ENCODE measurements around the gene STC2. TPM values are rescaled to one million over a fixed set of nuclear protein-coding genes. Genes with fewer than 3 reads are reported as not detected.

The STC2 gene
- total and polyA plus RNA-seq, 2 of the 8 experiments (the other 6 are each of a cell fraction or from before 2014, with no cell fraction given), result 26.4 to 53.1 TPM

DNA sequence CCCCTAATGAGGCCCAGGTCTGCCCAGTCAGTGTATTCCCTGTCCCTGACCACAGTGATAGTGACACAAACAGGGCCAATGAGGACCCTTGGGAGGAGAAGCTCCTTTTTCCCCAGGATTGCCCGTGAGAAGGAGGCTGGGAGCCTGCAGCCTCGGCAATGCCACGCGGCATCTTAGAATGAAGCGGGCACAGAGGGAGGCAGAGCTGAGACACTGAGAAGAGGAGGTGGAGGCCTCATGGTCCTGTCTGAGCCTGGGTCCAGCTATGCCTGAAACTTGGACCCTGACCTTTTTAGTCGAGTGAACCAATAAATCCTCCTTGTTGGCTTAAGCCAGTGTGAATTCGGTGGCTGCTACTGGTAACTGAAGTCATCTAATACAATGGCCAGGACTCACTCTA is 28.4 kb downstream of the STC2 start:
- peaks cover 15 to 35% (median 23%) of the 10 kb centered on the region in 4 experiments for H3K4me1 ChIP-seq (replicated peaks in 1 of 4; ENCODE audit: control insufficient read depth in 3 of 4, insufficient read depth in 4 of 4, low read length in 3 of 4)
- H3K56ac ChIP-seq (replicated peaks; ENCODE audit: insufficient read length, low read depth, low read length), result no peak overlapping the region
- CTCF ChIA-PET (ENCODE audit: partially characterized antibody), result interaction anchor here (1.0 to 11.1 kb wide), 6 partner anchors 21 to 322 kb away, joined by 3 to 184 read pairs (median 4); partner anchors contain the start of gene STC2
- no peaks in the 10 kb centered on the region for H3K23me2 ChIP-seq (ENCODE audit: low read depth, low read length)
- H3K27ac ChIP-seq (ENCODE audit: low read depth, low read length), result no peak overlapping the region
- H2BK5ac ChIP-seq (ENCODE audit: low read depth, low read length), result no peak overlapping the region
- no peak overlapping the region for H3K9ac ChIP-seq (replicated peaks in 1 of 4; ENCODE audit: extremely low read depth in 1 of 4, low read depth in 3 of 4, low read length in 3 of 4)
- POLR2A ChIA-PET (ENCODE audit: partially characterized antibody), result interaction anchor here (11.0 to 25.8 kb wide), 2 partner anchors 16 to 28 kb away, joined by 300 to 536 read pairs; partner anchors contain the start of gene STC2
- H3K4ac ChIP-seq (replicated peaks; ENCODE audit: insufficient read length, low read depth, low read length), result no peak overlapping the region
- no peaks in the 10 kb centered on the region for H3K79me2 ChIP-seq (ENCODE audit: control insufficient read depth in 1 of 2, insufficient read depth in 2 of 2, low read length in 2 of 2)
- 82% methylated on average over 7 of the region's 7 CpGs; no CpG with 5 or more reads in 1 of the 2 experiments for WGBS, 2 experiments (ENCODE audit: extremely low coverage in 1 of 2, insufficient coverage in 1 of 2, insufficient read length in 1 of 2, insufficient replicate concordance in 2 of 2, low coverage in 1 of 2, low lambda C conversion rate in 2 of 2, missing lambda C conversion rate in 1 of 2)
- no peak overlapping the region for H3K4me2 ChIP-seq (ENCODE audit: insufficient read depth in 1 of 2, low read depth in 2 of 2, low read length in 2 of 2)
- H4K91ac ChIP-seq (replicated peaks; ENCODE audit: insufficient read length, low read length), result peak overlapping the region; percentile 1
- no peak overlapping the region for H2AFZ ChIP-seq (ENCODE audit: low read length)
- no peaks in the 10 kb centered on the region for H4K20me1 ChIP-seq (replicated peaks in 1 of 2; ENCODE audit: control insufficient read depth in 1 of 2, insufficient read depth in 2 of 2, low read length in 2 of 2)
- no peaks in the 10 kb centered on the region for H3K9me3 ChIP-seq (ENCODE audit: insufficient read depth in 2 of 2, low read depth in 1 of 2, low read length in 1 of 2)
- peak overlapping the region; percentile 67; the same call in 1 of the 2 replicates for H2BK15ac ChIP-seq (ENCODE audit: low read length)
- no peak for FAIRE-seq
- H3K23ac ChIP-seq (ENCODE audit: insufficient read length), result no peak overlapping the region
- no peak overlapping the region for H2BK20ac ChIP-seq (ENCODE audit: low read length)
- H3K36me3 ChIP-seq (ENCODE audit: control insufficient read depth in 2 of 4, insufficient read depth in 4 of 4, low read length in 3 of 4), result no peaks in the 10 kb centered on the region
- H4K5ac ChIP-seq (ENCODE audit: insufficient read length, low read depth, low read length), result no peak overlapping the region
- H2BK12ac ChIP-seq (ENCODE audit: low read depth, low read length), result no peak overlapping the region
- H3K79me1 ChIP-seq (ENCODE audit: low read depth, low read length), result no peaks in the 10 kb centered on the region
- DNase-seq (ENCODE audit: low read depth in 1 of 2, low spot score in 2 of 2), result no peak
- no peak overlapping the region for H3K14ac ChIP-seq (ENCODE audit: insufficient read length)
- H3K27me3 ChIP-seq (replicated peaks in 1 of 4; ENCODE audit: control insufficient read depth in 3 of 4, extremely low read depth in 1 of 4, insufficient read depth in 3 of 4, low read length in 3 of 4), result no peaks in the 10 kb centered on the region; a peak in 2 of 7 replicates
- TF ChIP-seq POU5F1 (IDR thresholded peaks at IDR 0.05; ENCODE audit: low read depth, low read length), result no peak
- TF ChIP-seq CHD2 (IDR thresholded peaks at IDR 0.05; ENCODE audit: low read length), result no peak
- TF ChIP-seq EGR1 (IDR thresholded peaks at IDR 0.05; ENCODE audit: borderline replicate concordance, low read depth, low read length), result no peak
- H3K18ac ChIP-seq (ENCODE audit: extremely low read depth, low read length), result no peak overlapping the region
- no peak overlapping the region for H2BK120ac ChIP-seq (replicated peaks; ENCODE audit: low read depth, low read length)
- H3K4me3 ChIP-seq (ENCODE audit: extremely low read depth in 1 of 4, insufficient read depth in 2 of 4, low read depth in 3 of 4, low read length in 4 of 4), result no peak overlapping the region
- H4K8ac ChIP-seq (ENCODE audit: extremely low read depth, insufficient read depth, low read length), result no peak overlapping the region
- H2AK5ac ChIP-seq (ENCODE audit: low read depth, low read length), result no peak overlapping the region
